ENCODE results near the gene SYDE1. TPM values are rescaled to one million over a fixed set of nuclear protein-coding genes. Genes with fewer than 3 reads are reported as not detected.

Gene SYDE1
- total RNA-seq, result 26.7 TPM

GRCh38 chr19:15107061-15108010, at the start of gene SYDE1:
Gene SYDE1, plus strand, starts transcription at chr19:15107401. Its CDS starts 33 bp downstream, at chr19:15107434.

GRCh38 chr19:15081911-15082310, 25.3 kb upstream of the SYDE1 start, which contains the start of gene OR1I1:
Gene OR1I1, plus strand, starts transcription at chr19:15082211. Its CDS starts 4,855 bp downstream, at chr19:15087066.

Small RNAs within 50 kb of the gene (small RNA-seq; reads per million reads assigned to genes)
- not detected for gene RNU6-782P (ENCODE audit: low replicate concordance)

Other genes with a start within 250 kb of the SYDE1 start
- gene OR7A17, start 221.3 kb upstream of the SYDE1 start, total RNA-seq, result not detected
- not detected for gene OR7C2, start 165.9 kb upstream of the SYDE1 start, total RNA-seq
- 0.47 TPM for gene SLC1A6, start 127.5 kb upstream of the SYDE1 start, total RNA-seq
- 0.12 TPM for gene CASP14, start 57.9 kb upstream of the SYDE1 start, total RNA-seq
- not detected for gene OR1I1, start 25.2 kb upstream of the SYDE1 start, total RNA-seq
- gene NOTCH3, start 93.6 kb downstream of the SYDE1 start, total RNA-seq, result 156 TPM
- 3.0 TPM for gene EPHX3, start 125.0 kb downstream of the SYDE1 start, total RNA-seq
- 48.8 TPM for gene BRD4, start 225.1 kb downstream of the SYDE1 start, total RNA-seq